Measurements from ENCODE around the gene RBM19. TPM values are rescaled to one million over a fixed set of nuclear protein-coding genes. Genes with fewer than 3 reads are reported as not detected.

Gene RBM19
- polyA plus RNA-seq, 4 donors: 19.9 to 40.5 (median 27.2) TPM

GRCh38 chr12:113838896-113839295 is 127.2 kb downstream of the RBM19 start:
- no peak for DNase-seq (ENCODE audit: low read depth in 4 of 4, low spot score in 3 of 4)

DNA sequence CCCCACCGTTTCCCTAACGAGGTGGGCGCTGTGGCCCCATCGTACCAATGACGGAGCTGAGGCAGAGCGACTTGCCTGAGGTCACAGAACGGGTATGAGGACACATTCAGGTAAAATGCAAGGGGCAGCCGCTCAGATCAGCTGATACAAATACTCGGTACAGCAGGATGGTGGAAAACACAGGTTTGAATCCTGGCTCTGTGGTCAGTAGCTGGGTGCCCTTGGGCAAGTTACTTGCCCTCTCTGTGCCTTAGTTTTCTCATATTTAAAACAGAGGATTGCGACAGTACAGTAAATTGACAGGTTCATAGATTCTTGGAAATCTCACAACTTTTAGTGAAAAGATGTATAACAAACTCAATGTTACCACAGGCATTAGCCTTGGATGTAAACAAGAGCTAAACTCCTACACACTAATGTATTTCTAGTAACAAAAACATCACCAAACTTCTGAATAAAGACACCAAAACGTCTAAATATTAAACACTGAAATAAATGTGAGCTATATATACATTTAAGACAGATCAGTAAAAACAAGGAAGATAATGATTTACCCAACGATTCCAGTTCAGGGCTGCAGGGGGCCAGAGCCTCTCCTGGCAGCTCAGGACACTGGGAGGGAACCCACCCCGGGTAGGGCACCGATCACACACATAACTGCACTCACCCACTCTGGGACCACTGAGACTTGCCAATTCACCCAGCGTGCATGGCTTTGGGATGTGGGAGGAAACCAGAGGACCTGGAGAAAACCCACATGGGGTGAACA is 128.4 kb downstream of the RBM19 start:
- no peak for DNase-seq (ENCODE audit: low read depth in 4 of 4, low spot score in 3 of 4)

GRCh38 chr12:113837084-113837483 is 129.0 kb downstream of the RBM19 start:
- no peak for DNase-seq (ENCODE audit: low read depth in 4 of 4, low spot score in 3 of 4)

DNA sequence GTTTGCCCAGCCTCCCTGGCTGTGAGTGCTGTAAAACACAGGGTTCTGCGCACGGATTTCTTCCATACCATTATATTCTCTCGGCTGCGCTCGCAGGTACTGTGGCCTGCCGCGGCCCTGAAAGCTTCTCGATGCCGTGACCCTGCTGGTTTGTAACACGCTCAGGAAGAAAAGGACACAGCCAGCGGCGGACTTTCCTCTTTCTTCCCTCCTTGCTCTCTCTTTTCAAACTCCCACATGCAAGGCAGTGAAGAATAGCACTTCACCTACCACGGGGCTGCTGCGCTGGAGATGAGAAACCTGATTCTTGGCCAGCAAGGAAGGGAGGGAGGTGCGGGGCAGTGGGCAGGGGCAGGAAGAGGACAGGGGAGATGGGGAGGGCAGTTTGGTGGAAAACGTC is 130.2 kb downstream of the RBM19 start:
- DNase-seq (ENCODE audit: low read depth in 4 of 4, low spot score in 3 of 4): no peak

GRCh38 chr12:113835433-113835832 is 130.7 kb downstream of the RBM19 start:
- no peak for DNase-seq (ENCODE audit: low read depth in 4 of 4, low spot score in 3 of 4)

GRCh38 chr12:113833422-113833821 is 132.7 kb downstream of the RBM19 start:
- DNase-seq (ENCODE audit: low read depth in 4 of 4, low spot score in 3 of 4): no peak

DNA sequence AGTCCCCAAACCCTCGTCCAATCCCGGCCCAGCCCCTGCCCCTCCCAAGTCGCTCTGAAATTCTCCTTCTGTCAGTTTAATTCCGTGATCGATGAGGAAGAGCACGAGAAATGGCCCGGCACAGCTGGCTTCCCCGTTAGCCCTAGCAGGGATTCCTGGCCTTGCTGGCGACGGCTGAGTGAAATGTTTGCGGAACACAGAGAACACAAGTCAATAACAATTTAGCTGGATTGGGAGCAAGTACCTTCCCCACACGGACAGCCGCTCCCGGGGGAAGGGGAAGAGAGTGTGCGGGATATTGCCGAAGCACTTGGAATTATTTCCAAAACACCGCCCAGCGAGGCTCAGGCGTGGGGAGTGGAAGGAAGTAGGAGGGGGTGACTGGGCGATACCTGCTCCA is 134.6 kb downstream of the RBM19 start:
- DNase-seq (ENCODE audit: low read depth in 4 of 4, low spot score in 3 of 4): no peak

DNA sequence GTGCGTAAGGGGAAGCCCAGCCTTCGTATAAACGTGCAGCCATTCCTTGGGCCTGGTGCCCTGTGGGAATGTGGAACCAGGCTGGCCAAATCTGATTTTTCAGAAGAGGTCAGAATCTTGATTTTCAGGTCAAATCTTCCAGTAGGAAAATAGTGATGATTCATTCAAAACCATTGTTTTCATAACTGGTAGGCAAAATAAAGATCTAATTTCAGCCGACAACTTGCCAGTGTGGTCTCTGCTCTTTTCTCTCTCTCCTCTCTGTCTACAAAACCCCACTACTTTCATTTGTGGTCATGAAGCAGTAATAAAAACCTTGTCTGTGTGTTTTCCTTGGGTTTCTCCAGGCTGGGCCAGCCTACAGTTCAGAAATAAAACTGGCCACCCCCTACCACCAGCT is 135.1 kb downstream of the RBM19 start:
- no peak for DNase-seq (ENCODE audit: low read depth in 4 of 4, low spot score in 3 of 4)

GRCh38 chr12:113829212-113829611 is 136.9 kb downstream of the RBM19 start:
- no peak for DNase-seq (ENCODE audit: low read depth in 4 of 4, low spot score in 3 of 4)

GRCh38 chr12:113827539-113828114 is 138.5 kb downstream of the RBM19 start:
- no peak for DNase-seq (ENCODE audit: low read depth in 4 of 4, low spot score in 3 of 4)

GRCh38 chr12:113826805-113827538 is 139.2 kb downstream of the RBM19 start:
- no peak for DNase-seq (ENCODE audit: low read depth in 4 of 4, low spot score in 3 of 4)

DNA sequence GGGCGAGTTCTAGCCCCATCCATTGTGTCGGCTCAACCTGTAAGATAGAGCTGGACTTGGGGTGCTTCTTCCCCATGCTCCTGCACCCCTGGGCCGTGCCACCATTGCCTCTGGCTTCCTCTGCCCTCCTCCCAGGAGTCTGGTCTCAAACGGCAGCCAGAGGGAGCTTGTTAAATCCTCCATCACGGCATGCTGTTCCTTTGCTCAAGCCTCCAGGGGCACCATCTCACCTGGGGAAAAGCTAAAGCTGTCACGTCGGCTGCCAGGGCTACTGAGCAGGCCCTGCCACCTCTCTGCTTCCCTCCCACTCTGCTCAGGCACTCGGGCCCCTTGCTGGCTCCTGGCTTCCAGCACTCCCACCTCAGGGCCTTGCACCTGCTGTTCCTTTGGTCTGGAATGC is 140.4 kb downstream of the RBM19 start:
- DNase-seq (ENCODE audit: low read depth in 4 of 4, low spot score in 3 of 4): no peak

DNA sequence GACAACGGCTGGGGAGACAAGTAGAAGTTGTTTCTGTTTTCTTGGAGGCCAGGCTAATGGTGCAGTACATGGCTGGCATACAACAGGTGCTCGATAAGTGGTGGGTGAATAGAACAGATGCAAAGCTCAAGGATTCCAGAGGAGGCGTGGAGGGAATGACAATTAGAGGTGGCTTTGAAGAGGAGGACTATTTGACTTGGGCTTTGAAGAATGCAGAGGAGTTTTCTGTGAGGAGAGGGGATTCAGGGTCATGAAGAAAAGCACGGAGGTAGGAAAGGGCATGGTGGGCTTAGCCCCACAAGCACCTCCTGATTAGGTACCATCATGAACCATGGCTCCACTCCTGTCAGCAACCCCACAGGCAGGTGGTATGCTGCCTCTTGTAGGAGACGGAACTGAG is 142.3 kb downstream of the RBM19 start:
- no peak for DNase-seq (ENCODE audit: low read depth in 4 of 4, low spot score in 3 of 4)

- DNase-seq (ENCODE audit: low read depth in 4 of 4, low spot score in 3 of 4): no peak
These were observed 143.1 kb downstream of the RBM19 start for GRCh38 chr12:113823016-113823415.

GRCh38 chr12:113820842-113821241 is 145.3 kb downstream of the RBM19 start:
- no peak for DNase-seq (ENCODE audit: low read depth in 4 of 4, low spot score in 3 of 4)

DNA sequence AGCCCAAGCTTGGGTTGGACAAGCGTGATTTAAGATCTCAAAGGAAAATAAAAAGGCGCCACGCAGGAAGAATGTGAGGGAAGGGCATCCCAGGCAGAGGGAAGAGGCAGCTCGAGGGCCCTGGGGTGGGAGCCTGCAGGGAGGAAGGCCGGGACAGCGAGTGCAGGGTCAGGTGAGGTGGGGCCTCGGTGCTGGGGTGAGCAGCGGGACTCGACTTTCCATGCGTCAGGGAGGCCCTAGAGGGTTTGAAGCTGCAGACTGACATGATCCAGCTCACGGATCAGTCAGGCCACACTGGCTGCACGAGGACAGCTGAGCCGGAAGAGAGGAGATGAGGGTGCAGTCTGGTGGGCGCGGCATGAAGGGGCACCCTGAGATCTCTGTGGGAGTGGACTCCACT is 145.8 kb downstream of the RBM19 start:
- no peak for DNase-seq (ENCODE audit: low read depth in 4 of 4, low spot score in 3 of 4)

- DNase-seq (ENCODE audit: low read depth in 4 of 4, low spot score in 3 of 4): no peak
These were observed 146.6 kb downstream of the RBM19 start for GRCh38 chr12:113819495-113819894.

- no peak for DNase-seq (ENCODE audit: low read depth in 4 of 4, low spot score in 3 of 4)
These were observed 147.3 kb downstream of the RBM19 start for GRCh38 chr12:113818833-113819232.

DNA sequence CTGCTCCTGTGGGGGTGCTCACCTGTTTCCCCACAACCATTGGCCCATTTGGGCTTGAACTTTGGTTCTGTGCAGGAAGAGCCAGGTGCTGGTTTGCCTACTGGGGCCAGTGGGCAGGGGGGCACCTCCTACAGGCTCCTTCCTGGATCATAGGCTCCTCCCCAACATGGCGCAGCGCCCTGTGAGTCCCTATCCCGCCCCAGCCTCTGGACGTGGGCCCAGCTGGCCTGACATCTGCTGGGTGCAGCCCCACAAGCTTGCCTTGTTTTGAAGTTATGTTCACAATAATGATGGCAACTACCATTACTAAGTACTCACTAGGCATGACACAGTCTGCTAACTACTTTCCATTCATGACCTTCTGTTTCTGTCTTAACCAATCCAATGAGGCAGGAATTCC is 147.8 kb downstream of the RBM19 start:
- DNase-seq (ENCODE audit: low read depth in 4 of 4, low spot score in 3 of 4): no peak

- DNase-seq (ENCODE audit: low read depth in 4 of 4, low spot score in 3 of 4): no peak
These were observed 149.3 kb downstream of the RBM19 start for GRCh38 chr12:113816866-113817265.

DNA sequence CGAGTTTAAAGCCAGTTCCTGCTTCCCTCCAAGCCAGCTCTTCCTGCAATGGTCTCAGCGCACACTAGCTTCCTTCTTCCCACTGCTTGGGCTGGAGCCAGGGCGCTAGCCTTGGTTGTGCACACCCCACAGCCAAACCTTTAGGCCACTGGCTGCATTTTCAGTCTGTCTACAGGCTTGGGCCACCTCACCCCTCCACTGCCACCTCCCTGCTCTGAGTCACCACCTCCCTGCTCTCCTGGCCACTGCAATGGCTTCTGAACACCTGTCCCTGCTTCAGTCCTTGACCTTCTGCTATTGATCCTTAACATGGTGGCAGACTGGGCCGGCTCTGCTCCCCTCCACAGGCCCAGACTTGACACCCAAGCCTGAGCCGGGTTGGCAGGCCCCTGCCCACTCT is 151.1 kb downstream of the RBM19 start:
- no peak for DNase-seq (ENCODE audit: low read depth in 4 of 4, low spot score in 3 of 4)

DNA sequence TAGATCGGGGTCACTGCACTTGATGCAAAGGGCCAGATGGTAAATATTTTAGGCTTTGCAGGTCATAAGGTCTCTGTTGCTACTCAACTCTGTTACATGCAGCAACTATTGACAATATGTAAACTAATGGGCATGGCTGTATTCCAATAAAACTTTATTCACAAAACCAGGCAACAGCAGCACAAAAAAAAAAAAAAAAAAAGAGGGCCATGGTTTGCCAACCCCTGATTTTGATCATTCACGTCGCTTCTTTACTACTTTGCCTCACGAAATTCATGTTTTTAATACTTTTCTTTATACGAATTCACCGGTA is 152.9 kb downstream of the RBM19 start:
- no peak for DNase-seq (ENCODE audit: low read depth in 4 of 4, low spot score in 3 of 4)

Measured in left renal pelvis (tissue), 4 donors.